ENCODE results near the gene IFIH1.

Gene IFIH1

GRCh38 chr2:162256591-162256991, 61.9 kb downstream of the IFIH1 start:
- DNase-seq, result no peak

DNA sequence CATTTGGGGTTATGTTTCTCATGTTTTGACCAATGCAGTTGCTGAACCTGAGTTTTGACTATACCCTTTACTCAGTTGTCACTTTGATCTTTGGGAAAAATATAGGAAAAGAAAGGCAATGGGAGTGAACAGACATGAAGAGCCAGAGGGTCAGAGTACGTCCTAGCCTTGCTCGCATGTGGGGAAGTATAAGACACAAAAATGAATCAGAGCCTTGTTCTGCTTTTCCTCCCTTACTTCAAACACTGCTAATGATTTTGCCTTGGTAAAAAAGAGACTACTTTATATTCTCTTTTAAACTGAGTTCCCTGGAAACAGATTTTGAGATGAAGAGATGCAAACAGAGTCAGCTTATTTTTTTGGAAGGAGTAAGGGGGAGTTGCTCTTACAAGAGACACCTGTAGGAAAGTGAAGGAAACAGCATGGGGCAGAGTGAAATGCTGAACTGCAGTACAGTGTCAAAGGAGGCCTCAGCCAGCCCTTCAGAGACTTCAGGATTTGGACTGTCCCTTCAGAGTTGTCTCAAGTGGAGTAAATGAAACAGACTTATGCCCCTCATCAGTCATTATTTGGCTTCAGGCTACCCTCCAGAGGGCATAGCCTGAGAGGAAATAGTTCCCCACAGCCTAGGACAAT, 64.1 kb downstream of the IFIH1 start:
- no peak for DNase-seq

DNA sequence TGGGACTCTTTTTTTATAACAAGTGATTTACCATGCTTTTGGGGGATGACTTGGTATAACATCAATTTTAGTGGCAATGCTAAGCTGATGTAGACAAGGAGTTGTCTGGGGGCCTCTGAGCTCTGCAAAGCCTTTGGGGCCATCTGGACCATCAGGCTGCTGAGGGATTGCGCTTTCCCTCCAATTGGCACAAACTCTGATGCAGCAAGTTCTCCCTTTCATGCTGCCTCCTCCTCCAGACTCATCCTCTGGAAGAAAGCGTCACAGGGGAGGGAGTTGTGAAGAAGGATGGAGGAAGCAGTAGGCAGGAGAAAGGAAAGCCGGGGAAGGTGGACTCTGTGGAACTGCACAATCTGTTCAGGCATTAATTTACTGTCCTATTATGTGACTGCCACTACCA, 65.0 kb downstream of the IFIH1 start:
- no peak for DNase-seq

DNA sequence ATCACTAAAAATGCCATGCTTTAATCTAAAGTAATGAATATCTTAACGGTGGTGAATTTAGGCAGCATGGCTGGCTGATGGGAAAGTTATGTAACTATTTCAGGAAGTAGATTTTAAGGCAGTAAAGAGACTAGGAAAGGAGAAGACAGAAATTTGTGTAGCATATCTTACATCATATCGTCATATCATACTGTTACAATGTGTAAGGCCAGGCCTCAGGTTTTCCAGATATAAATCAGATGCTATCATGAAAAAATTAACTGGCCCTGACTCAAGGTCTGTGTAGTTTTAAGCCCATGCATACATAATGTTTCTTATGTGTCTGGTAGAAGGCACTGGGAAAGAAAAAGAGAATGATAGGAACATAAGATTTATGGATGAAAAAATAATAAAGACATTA, 66.3 kb downstream of the IFIH1 start:
- no peak for DNase-seq

DNA sequence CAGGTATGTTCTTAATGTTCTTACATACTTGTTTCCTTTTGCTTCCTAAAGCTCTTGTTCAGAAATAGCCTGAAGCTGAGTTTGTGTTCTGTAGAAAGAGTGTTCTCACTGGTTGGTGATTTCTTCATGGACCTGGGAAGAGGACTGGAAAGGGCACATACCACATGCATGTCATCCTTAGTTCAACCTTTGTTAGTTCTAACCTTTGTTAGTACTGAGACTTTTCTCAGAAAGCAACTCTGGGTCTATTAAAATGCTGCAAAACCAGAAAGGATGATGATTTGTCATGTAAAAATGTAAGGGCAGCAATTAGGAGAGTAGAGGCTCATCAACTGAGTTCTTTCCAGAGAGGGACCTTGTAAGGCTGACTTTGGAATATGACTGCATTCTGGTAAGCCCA, 72.7 kb downstream of the IFIH1 start:
- no peak for DNase-seq

GRCh38 chr2:162245061-162245460, 73.4 kb downstream of the IFIH1 start:
- no peak for DNase-seq

GRCh38 chr2:162244541-162245031, 73.9 kb downstream of the IFIH1 start:
- peak in 1 of 14 donors; percentile 5 for DNase-seq

DNA sequence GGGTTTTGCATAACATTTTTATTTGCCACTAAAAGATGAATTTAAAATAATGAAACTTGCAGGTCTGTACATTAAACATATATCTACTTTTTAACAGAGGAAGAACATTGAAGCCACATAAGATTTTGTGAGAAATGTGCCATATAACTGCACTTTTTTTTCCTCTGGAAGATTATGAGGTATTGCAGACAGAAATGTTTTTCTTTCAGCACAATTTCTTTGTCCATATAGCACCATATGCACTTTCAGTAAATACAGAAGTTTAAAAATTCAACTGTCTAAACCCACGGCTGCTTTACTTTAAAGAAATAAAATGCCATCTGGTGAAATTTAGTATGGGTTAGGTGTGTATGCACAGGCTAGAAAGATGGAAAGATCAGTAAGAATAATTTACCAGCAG, 74.8 kb downstream of the IFIH1 start:
- no peak for DNase-seq

GRCh38 chr2:162243294-162243693, 75.2 kb downstream of the IFIH1 start, which contains the start of gene FAP:
Gene FAP, minus strand, starts transcription at chr2:162243445. Its CDS starts 118 bp downstream, at chr2:162243327.
- DNase-seq, result no peak

- DNase-seq, result peak in 1 of 14 donors; percentile 10
Measured at GRCh38 chr2:162242586-162243280, 75.8 kb downstream of the IFIH1 start.

DNA sequence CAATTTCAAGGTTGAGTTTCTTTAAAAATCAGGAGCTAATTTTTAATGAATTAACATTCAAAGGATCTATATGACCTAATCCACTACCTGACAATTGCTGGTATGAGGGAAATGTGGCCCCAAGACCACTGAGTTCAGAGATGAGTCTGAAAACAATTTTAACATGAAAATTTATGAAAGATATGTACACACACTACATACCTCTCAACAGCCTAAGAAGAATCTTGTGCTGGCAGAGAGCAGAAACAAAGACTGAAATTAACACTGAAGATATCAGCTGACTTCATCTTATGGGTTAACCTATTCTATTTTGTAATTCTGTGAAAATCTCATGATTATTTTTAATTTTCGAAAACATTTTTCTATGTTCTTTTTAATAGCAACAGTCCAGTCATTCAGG, 76.9 kb downstream of the IFIH1 start:
- DNase-seq, result no peak

GRCh38 chr2:162234620-162235462, 83.6 kb downstream of the IFIH1 start:
- DNase-seq, result no peak

DNA sequence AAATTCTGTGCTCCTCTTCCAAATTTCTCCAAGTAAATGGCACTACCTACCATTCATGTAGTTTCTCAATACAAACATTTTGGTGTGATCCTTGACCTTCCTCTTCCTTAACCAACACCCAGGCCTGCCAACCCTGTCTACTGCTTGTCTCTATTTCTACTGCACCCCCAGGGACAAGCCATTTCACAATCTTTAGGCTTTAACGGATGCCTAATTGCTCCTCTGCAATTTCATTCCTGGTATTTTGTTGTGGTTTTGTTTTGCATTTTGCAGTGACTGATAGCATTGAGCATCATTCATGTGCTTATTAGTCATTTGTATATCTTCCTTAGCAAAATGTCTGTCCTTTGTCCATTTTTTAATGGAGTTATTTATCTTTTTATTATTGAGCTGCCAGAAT, 85.3 kb downstream of the IFIH1 start:
- DNase-seq, result no peak

DNA sequence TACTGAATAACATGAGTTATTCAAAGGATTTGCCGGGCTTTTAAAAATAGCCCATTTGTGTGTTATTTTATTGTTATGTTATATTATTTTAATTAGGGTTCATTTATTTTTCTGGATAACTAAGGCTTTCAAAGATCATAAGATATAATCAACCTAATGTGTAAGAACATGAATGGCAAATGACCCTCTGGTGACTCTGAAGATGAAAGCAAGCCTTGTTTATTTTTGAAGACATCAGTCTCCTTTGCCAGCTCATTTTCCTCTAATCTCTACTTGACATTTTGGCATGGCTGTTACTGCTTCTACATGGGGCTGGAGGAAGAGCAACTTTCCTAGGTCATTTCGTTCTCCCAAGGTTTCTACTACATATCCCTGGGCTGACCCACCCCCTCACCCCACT, 85.8 kb downstream of the IFIH1 start:
- no peak for DNase-seq

- DNase-seq, result no peak
Measured at GRCh38 chr2:162232027-162232426, 86.5 kb downstream of the IFIH1 start.

DNA sequence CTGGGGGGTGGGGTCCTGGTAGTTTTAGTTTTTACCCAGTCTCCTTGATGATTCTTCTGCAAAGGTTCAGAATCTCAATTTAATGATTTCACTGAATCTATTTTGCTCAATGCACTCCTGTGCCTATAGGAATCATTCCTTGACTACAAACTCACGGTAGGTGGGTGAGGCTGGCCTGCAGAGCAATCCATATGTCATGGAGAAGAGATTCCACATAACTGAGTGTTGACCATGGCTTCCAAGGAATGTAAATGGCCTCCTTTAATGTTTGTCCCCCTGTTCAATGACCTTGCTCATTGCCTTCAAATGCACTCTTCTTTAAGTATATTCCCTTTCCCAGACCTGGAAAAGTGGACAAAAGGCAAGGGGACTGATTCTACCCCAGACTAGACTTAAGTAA, 87.7 kb downstream of the IFIH1 start:
- DNase-seq, result no peak

DNA sequence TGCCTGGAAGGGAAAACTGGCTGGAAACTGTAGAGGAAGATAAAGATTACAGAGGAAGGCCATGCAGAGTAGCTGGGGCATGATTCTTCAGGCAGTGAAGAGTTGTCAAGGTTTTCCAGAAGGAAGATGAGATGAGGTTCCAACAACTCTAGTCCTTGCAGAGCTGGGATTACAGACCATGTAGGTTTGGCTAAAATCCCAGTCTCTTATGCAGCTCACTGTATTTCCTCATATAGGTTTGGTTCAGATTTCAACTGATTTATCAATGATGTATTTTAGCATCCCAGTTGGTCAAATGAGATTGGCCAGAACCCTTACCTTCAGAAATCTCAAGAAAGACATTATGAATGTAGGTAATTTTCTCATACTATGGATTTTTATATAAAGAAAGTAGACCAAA, 91.6 kb downstream of the IFIH1 start:
- no peak for DNase-seq

GRCh38 chr2:162221064-162221463, 97.4 kb downstream of the IFIH1 start:
- DNase-seq, result peak in 11 of 14 donors; percentile 5 to 68 (median 31)

DNA sequence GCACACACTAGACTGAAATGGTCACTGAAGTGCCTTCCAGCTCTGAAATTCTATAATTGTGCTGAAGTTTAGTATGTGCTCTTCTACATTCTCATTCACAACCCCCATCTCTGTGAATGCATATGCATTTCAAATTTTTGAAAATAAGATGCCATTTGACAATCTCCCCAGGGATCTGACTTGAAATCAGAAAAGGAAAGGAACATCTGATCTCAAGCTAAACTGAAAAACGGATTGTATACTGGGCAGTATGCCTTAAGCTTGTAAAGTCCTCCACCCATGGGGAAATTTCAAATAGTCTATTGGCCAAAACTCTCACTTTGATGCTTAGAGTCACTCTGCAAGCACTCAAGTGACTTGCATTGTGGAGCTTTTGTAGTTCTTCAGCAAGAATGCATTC, 98.1 kb downstream of the IFIH1 start:
- no peak for DNase-seq

- no peak for DNase-seq
Measured at GRCh38 chr2:162219426-162219825, 99.1 kb downstream of the IFIH1 start.

- DNase-seq, result no peak
Measured at GRCh38 chr2:162217598-162217997, 100.9 kb downstream of the IFIH1 start.
